ENCODE data around the gene SF3A1. TPM values are rescaled to one million over a fixed set of nuclear protein-coding genes. Genes with fewer than 3 reads are reported as not detected.

Gene SF3A1
- total and polyA plus RNA-seq, 9 of the 15 experiments (the other 6 are each of a cell fraction or from before 2014, with no cell fraction given): 6.7 to 228 (median 13.0) TPM

GRCh38 chr22:30351226-30351625 lies 5.5 kb downstream of the SF3A1 start:
- Histone ChIP-seq H3K27me3 (ENCODE audit: control insufficient read depth in 2 of 2, insufficient read depth in 2 of 2, low read length in 2 of 2) (no peaks in the 10 kb centered on the region), H3K27ac (ENCODE audit: extremely low read depth, low read depth, low read length) (no peak overlapping the region), H3K36me3 (ENCODE audit: control insufficient read depth, insufficient read depth, low read length) (peaks cover 74% of the 10 kb centered on the region), H3K9me3 (replicated peaks; ENCODE audit: control insufficient read depth, insufficient read depth, low read depth, low read length) (no peaks in the 10 kb centered on the region), H3K9me1 (ENCODE audit: control insufficient read depth, insufficient read depth, low read length) (no peaks in the 10 kb centered on the region), H3K4me3 (no peak overlapping the region), H3K4me2 (ENCODE audit: insufficient read depth, low read length) (no peak overlapping the region), H3K79me2 (ENCODE audit: control insufficient read depth, insufficient read depth, low read length) (peaks cover 73% of the 10 kb centered on the region), H4K20me1 (replicated peaks; ENCODE audit: control insufficient read depth, insufficient read depth, low read length) (no peaks in the 10 kb centered on the region; the same call in 1 of the 2 replicates), H3K9ac (ENCODE audit: insufficient read depth in 1 of 2, low read depth in 2 of 2, low read length in 2 of 2) (no peak overlapping the region), H3K4me1 (replicated peaks in 1 of 2; ENCODE audit: control insufficient read depth in 2 of 2, insufficient read depth in 2 of 2, low read length in 2 of 2) (peaks cover 0 to 14% of the 10 kb centered on the region in 2 experiments; a peak in 3 of 5 replicates), H2AFZ (ENCODE audit: low read depth, low read length) (no peak overlapping the region)
- FAIRE-seq: no peak
- no peak for ATAC-seq
- TF ChIP-seq POLR2A (conservative IDR thresholded peaks at IDR 0.05) (no peak), GATAD2B (IDR thresholded peaks at IDR 0.05; ENCODE audit: borderline replicate concordance) (no peak), NR2F6 (CRISPR knock-in tag; IDR thresholded peaks at IDR 0.05) (no peak), CHCHD3 (CRISPR knock-in tag; IDR thresholded peaks at IDR 0.05) (no peak), PRPF4 (IDR thresholded peaks at IDR 0.05; ENCODE audit: insufficient read depth, low read depth, low read length, poor library complexity, severe bottlenecking) (no peak)
- WGBS (ENCODE audit: insufficient coverage, low coverage, missing lambda C conversion rate): 100% methylated on average over 3 of the region's 3 CpGs
- no TSS peak for BruUV-seq (replicated peaks)
- POLR2A ChIA-PET: interaction anchor here (0.8 kb wide), 1 partner anchor 324 kb away, joined by 3 read pairs; no protein-coding TSS in a partner anchor
- intact Hi-C loops (cut with micrococcal nuclease) (no loop called here), in situ Hi-C loops (cut with MboI) (no loop called here)
- CTCF ChIA-PET (ENCODE audit: low intra/inter-chr PET ratio): no interaction called here
- no peak for DNase-seq (ENCODE audit: extremely low read depth in 1 of 4, low spot score in 3 of 4)

- H4K20me1 ChIP-seq (replicated peaks; ENCODE audit: control insufficient read depth, insufficient read depth, low read length): no peaks in the 10 kb centered on the region; the same call in 1 of the 2 replicates
- H3K4me2 ChIP-seq (ENCODE audit: insufficient read depth, low read length): no peak overlapping the region
- H3K27me3 ChIP-seq (ENCODE audit: control insufficient read depth in 2 of 2, insufficient read depth in 2 of 2, low read length in 2 of 2): no peaks in the 10 kb centered on the region
- DNase-seq (ENCODE audit: extremely low read depth in 1 of 4, low spot score in 3 of 4) (no peak), ATAC-seq (no peak), FAIRE-seq (no peak)
- ChIA-PET CTCF (ENCODE audit: low intra/inter-chr PET ratio) (no interaction called here), POLR2A (no interaction called here)
- 92% methylated on average over 4 of the region's 4 CpGs for WGBS (ENCODE audit: insufficient coverage, low coverage, missing lambda C conversion rate)
- in situ Hi-C loops (cut with MboI) (no loop called here), intact Hi-C loops (cut with micrococcal nuclease) (no loop called here)
- no TSS peak for BruUV-seq (replicated peaks)
- no peak overlapping the region for H3K9ac ChIP-seq (ENCODE audit: insufficient read depth in 1 of 2, low read depth in 2 of 2, low read length in 2 of 2)
- H3K27ac ChIP-seq (ENCODE audit: extremely low read depth, low read depth, low read length): no peak overlapping the region
- H3K4me3 ChIP-seq: no peak overlapping the region
- H3K9me3 ChIP-seq (replicated peaks; ENCODE audit: control insufficient read depth, insufficient read depth, low read depth, low read length): no peaks in the 10 kb centered on the region
- H3K36me3 ChIP-seq (ENCODE audit: control insufficient read depth, insufficient read depth, low read length): peaks cover 89% of the 10 kb centered on the region
- H3K79me2 ChIP-seq (ENCODE audit: control insufficient read depth, insufficient read depth, low read length): peaks cover 49% of the 10 kb centered on the region
- no peak overlapping the region for H2AFZ ChIP-seq (ENCODE audit: low read depth, low read length)
- H3K9me1 ChIP-seq (ENCODE audit: control insufficient read depth, insufficient read depth, low read length): no peaks in the 10 kb centered on the region
- H3K4me1 ChIP-seq (replicated peaks in 1 of 2; ENCODE audit: control insufficient read depth in 2 of 2, insufficient read depth in 2 of 2, low read length in 2 of 2): no peaks in the 10 kb centered on the region; a peak in 1 of 5 replicates
- TF ChIP-seq HMG20A (CRISPR knock-in tag; conservative IDR thresholded peaks at IDR 0.05) (no peak), SMARCE1 (IDR thresholded peaks at IDR 0.05) (no peak), ZNF41 (CRISPR knock-in tag; conservative IDR thresholded peaks at IDR 0.05) (no peak), FOXA3 (CRISPR knock-in tag; conservative IDR thresholded peaks at IDR 0.05 in 1 of 2, IDR thresholded peaks at IDR 0.05 in 1 of 2) (no peak), ZZZ3 (IDR thresholded peaks at IDR 0.05) (no peak), ZNF79 (CRISPR knock-in tag; IDR thresholded peaks at IDR 0.05; ENCODE audit: low read depth) (no peak), ATF6 (CRISPR knock-in tag; IDR thresholded peaks at IDR 0.05) (no peak), STAT5A (IDR thresholded peaks at IDR 0.05; ENCODE audit: borderline replicate concordance, low read length) (no peak), ZNF696 (CRISPR knock-in tag; conservative IDR thresholded peaks at IDR 0.05) (no peak), ZNF239 (CRISPR knock-in tag; IDR thresholded peaks at IDR 0.05) (no peak), MCM7 (IDR thresholded peaks at IDR 0.05) (no peak)
These were observed 7.9 kb downstream of the SF3A1 start for GRCh38 chr22:30348809-30349208.

Measured in K562 (cell line).